Transverse colon (tissue), 4 donors: ENCODE data around the gene STRIP1.

ENCODE experiments used
- CTCF ChIP-seq, 5 experiments: fragments of 200-600 bp in 3 of 5; fragments of 450-650 bp in 2 of 5; sonication (generic) in 3 of 5; IDR thresholded peaks; 1 replicate in 2 of 5; 2 replicates in 3 of 5; pipeline ENCODE4 v1.5.1; 2016 to 2017; ENCODE audit warnings: antibody characterized with exemption in 5 of 5, inconsistent platforms in 3 of 5, mild to moderate bottlenecking in 2 of 5, moderate library complexity in 1 of 5
- EP300 ChIP-seq: sonication (generic); formaldehyde crosslinking; IDR thresholded peaks from one replicate; pipeline ENCODE4 v1.6.1; 2017; ENCODE audit warnings: antibody characterized with exemption, low read depth
- POLR2AphosphoS5 ChIP-seq, 3 donors: sonication (generic); formaldehyde crosslinking; IDR thresholded peaks; one replicate each; pipeline ENCODE4 v1.6.1; 2016; ENCODE audit warnings: antibody characterized with exemption in 3 of 3

GRCh38 chr1:110069404-110070281 lies 35.2 kb downstream of the STRIP1 start:
- TF ChIP-seq EP300 (no peak), POLR2AphosphoS5 (IDR thresholded peaks at IDR 0.05) (peak in 1 of 3 donors; percentile 10), CTCF (IDR thresholded peaks at IDR 0.05) (no peak)
